Thyroid gland (tissue), 4 donors: Measurements from ENCODE around the gene TRIM56. TPM values are rescaled to one million over a fixed set of nuclear protein-coding genes. Genes with fewer than 3 reads are reported as not detected.
"Not testable (repeated sequence)": the region's sequence is repeated elsewhere in the genome, so short reads cannot be mapped to it uniquely, and the experiment has no call there.

Source experiments
- DNase-seq, 2 donors: peaks; one replicate each; pipeline ENCODE4 v3.0.0-alpha.2; 2019
- H3K27ac ChIP-seq, 3 donors: fragments of 200-600 bp; sonication (generic); 1 replicate in 2 of 3; 2 replicates in 1 of 3; pipeline ENCODE4 v1.5.1; 2016 to 2019; ENCODE audit warnings: mild to moderate bottlenecking in 1 of 3, moderate library complexity in 1 of 3
- H3K27me3 ChIP-seq: fragments of 200-600 bp; sonication (generic); one replicate; pipeline ENCODE4 v1.5.1; 2019
- H3K36me3 ChIP-seq, 2 donors: fragments of 200-600 bp; sonication (generic); one replicate each; pipeline ENCODE4 v1.5.1; 2016 to 2019
- H3K4me1 ChIP-seq, 2 donors: fragments of 200-600 bp; sonication (generic); one replicate each; pipeline ENCODE4 v1.5.1; 2017 to 2019
- H3K4me3 ChIP-seq, 3 donors: fragments of 200-600 bp; sonication (generic); replicated peaks in 1 of 3; 1 replicate in 2 of 3; 2 replicates in 1 of 3; pipeline ENCODE4 v1.5.1; 2016; ENCODE audit warnings: mild to moderate bottlenecking in 1 of 3
- H3K9me3 ChIP-seq: fragments of 200-600 bp; sonication (generic); one replicate; pipeline ENCODE4 v1.5.1; 2017
- POLR2A ChIP-seq, 2 donors: fragments of 450-650 bp; IDR thresholded peaks; one replicate each; pipeline ENCODE4 v1.6.1; 2017; ENCODE audit warnings: antibody characterized with exemption in 2 of 2, mild to moderate bottlenecking in 2 of 2, moderate library complexity in 1 of 2
- WGBS, 2 donors: methylation state at CpG; one replicate each; pipeline ENCODE4 v1.1.5; 2017; 5-methylcytosine and 5-hydroxymethylcytosine counted together
- intact Hi-C: fragments of 100-400 bp; cut with DNase I; formaldehyde crosslinking; loops from one replicate; pipeline ENCODE4 v1.15.1; 2023
- total RNA-seq, 4 donors: library from RNA; depleted of rRNA; stranded (reverse); fragments of >200 nt; gene quantifications; one replicate each; pipeline ENCODE4 v1.2.3, GENCODE V29; 2016
- TF ChIP-seq, protein P1 (sequence below), 6 experiments: fragments of 200-600 bp in 3 of 6; fragments of 450-650 bp in 3 of 6; sonication (generic) in 3 of 6; IDR thresholded peaks; one replicate each; pipeline ENCODE4 v1.5.1; 2016 to 2019; ENCODE audit warnings: antibody characterized with exemption in 6 of 6, mild to moderate bottlenecking in 2 of 6, inconsistent platforms in 1 of 6, moderate library complexity in 1 of 6

The TRIM56 gene
- total RNA-seq, 4 donors from 2014 or later, result 19.6 to 36.4 (median 28.5) TPM

GRCh38 chr7:101128040-101128834, 43.0 kb downstream of the TRIM56 start:
- Histone ChIP-seq H3K4me1 (peaks cover 21 to 25% of the 10 kb centered on the region in 2 donors), H3K4me3 (no peak overlapping the region), H3K27me3 (no peaks in the 10 kb centered on the region), H3K36me3 (no peaks in the 10 kb centered on the region), H3K27ac (no peak overlapping the region), H3K9me3 (no peaks in the 10 kb centered on the region)
- 81 to 82% methylated on average over 9 to 13 of the region's 14 CpGs for WGBS, 2 donors
- intact Hi-C loops, result no loop called here
- TF ChIP-seq, protein P1, sequence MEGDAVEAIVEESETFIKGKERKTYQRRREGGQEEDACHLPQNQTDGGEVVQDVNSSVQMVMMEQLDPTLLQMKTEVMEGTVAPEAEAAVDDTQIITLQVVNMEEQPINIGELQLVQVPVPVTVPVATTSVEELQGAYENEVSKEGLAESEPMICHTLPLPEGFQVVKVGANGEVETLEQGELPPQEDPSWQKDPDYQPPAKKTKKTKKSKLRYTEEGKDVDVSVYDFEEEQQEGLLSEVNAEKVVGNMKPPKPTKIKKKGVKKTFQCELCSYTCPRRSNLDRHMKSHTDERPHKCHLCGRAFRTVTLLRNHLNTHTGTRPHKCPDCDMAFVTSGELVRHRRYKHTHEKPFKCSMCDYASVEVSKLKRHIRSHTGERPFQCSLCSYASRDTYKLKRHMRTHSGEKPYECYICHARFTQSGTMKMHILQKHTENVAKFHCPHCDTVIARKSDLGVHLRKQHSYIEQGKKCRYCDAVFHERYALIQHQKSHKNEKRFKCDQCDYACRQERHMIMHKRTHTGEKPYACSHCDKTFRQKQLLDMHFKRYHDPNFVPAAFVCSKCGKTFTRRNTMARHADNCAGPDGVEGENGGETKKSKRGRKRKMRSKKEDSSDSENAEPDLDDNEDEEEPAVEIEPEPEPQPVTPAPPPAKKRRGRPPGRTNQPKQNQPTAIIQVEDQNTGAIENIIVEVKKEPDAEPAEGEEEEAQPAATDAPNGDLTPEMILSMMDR (IDR thresholded peaks at IDR 0.05), result no peak
- TF ChIP-seq POLR2A (IDR thresholded peaks at IDR 0.05), result no peak
- no peak for DNase-seq

DNA sequence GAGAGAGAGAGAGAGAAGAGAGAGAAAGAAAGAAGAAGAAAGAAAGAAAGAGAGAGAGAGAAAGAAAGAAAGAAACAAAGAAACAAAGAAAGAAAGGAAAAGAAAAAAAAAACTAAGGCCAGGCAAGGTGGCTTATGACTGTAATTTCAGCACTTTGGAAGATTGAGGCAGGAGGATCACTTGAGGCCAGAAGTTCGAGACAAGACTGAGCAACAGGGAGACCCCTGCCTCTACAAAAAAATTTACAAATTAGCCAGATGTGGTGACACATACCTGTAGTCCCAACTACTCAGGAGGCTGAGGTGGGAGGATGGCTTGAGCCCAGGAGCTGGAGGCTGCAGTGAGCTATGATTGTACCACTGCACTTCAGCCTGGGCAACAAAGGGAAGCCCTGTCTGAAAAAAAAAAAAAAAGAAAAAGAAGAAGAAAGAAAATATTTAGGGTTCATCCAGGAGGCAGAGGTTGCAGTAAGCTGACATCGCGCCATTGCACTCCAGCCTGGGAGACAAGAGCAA, 44.4 kb downstream of the TRIM56 start:
- WGBS, 2 donors, result 95 to 97% methylated on average over 3 of the region's 3 CpGs
- Histone ChIP-seq H3K4me3 (no peak overlapping the region), H3K27me3 (no peaks in the 10 kb centered on the region)

DNA sequence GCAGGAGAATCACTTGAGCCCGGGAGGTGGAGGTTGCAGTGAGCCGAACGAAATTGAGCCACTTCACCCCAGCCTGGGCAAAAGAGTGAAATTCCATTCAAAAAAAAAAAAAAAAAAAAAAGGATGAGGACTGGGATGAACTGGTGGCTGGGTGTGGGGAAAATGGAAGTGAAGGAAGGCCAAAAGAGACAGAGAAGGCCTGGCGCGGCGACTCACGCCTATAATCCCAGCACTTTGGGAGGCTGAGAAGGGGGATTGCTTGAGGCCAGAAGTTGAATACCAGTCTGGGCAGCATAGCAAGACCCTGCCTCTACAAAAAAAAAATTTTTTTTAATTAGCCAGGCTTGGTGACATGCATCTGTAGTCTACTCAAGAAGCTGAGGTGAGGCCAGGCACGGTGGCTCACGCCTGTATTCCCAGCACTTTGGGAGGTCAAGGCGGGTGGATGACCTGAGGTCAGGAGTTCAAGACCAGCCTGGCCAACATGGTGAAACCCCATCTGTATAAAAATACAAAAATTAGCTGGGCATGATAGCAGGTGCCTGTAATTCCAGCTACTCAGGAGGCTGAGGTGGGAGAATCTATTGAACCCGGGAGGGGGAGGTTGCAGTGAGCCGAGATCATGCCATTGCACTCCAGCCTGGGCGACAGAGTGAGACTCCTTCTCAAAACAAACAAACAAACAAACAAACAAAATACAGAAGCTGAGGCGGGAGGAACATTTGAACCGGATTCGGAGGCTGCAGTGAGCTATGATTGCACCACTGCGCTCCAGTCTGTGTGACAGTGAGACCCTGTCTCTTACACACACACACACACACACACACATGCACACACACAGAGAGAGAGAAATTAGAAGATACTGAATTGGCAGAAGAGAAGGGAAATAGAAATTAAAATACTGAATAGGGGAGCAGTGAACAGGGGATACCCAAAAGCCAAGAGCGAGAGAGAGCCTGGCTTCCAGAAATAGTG, 47.6 kb downstream of the TRIM56 start:
- H3K27me3 ChIP-seq, intact Hi-C loops, H3K4me3 ChIP-seq, H3K36me3 ChIP-seq, H3K9me3 ChIP-seq, H3K27ac ChIP-seq, H3K4me1 ChIP-seq, DNase-seq: not testable (repeated sequence)
- WGBS, 2 donors, result 86 to 92% methylated on average over 18 of the region's 18 CpGs

More for the DNA sequence above, 44.4 kb downstream of the TRIM56 start:
- no peak for TF ChIP-seq POLR2A (IDR thresholded peaks at IDR 0.05)
- TF ChIP-seq, protein P1 (IDR thresholded peaks at IDR 0.05), result no peak
- H3K4me1 ChIP-seq, result peaks cover 21 to 25% of the 10 kb centered on the region in 2 donors
- no peaks in the 10 kb centered on the region for H3K9me3 ChIP-seq
- intact Hi-C loops, result no loop called here
- no peak overlapping the region for H3K27ac ChIP-seq
- no peak for DNase-seq
- no peaks in the 10 kb centered on the region for H3K36me3 ChIP-seq

- Histone ChIP-seq H3K4me3 (no peak overlapping the region), H3K4me1 (peaks cover 0 to 13% of the 10 kb centered on the region in 2 donors), H3K36me3 (no peaks in the 10 kb centered on the region), H3K9me3 (no peaks in the 10 kb centered on the region), H3K27ac (no peak overlapping the region), H3K27me3 (no peaks in the 10 kb centered on the region)
- intact Hi-C loops, result no loop called here
- WGBS, 2 donors, result 76 to 88% methylated on average over 15 of the region's 15 CpGs
- no peak for DNase-seq
- TF ChIP-seq POLR2A (IDR thresholded peaks at IDR 0.05), result no peak
- TF ChIP-seq, protein P1 (IDR thresholded peaks at IDR 0.05), result no peak
Measured at GRCh38 chr7:101133621-101134398, 48.5 kb downstream of the TRIM56 start.
